SK-N-SH (cell line): Measurements from ENCODE around the gene STAMBP. TPM values are rescaled to one million over a fixed set of nuclear protein-coding genes. Genes with fewer than 3 reads are reported as not detected.

Experiments used
- CTCF ChIA-PET: fragments of 300-600, 350-600 bp; formaldehyde crosslinking; extraction: SDS; loops from one replicate; lab custom pipeline; 2021; lab: Yijun Ruan, JAX
- POLR2A ChIA-PET: fragments of 350-600 bp; sonication (Branson Sonifier 250); formaldehyde crosslinking; extraction: SDS; loops from one replicate; lab custom pipeline; 2020; ENCODE audit warnings: antibody characterized with exemption, inconsistent platforms; lab: Yijun Ruan, JAX
- DNase-seq: peaks from one replicate; pipeline ENCODE4 v3.0.0; 2012
- H2AFZ ChIP-seq: fragments of 200-600 bp; sonication (generic); 2 replicates; pipeline ENCODE4 v1.8.1; 2016; ENCODE audit warnings: antibody characterized with exemption, mild to moderate bottlenecking, low read depth
- H3F3A ChIP-seq: fragments of 200-600 bp; sonication (generic); replicated peaks from 2 replicates; pipeline ENCODE3; 2016; ENCODE audit warnings: antibody characterized with exemption, mild to moderate bottlenecking; ENCODE audit not compliant: insufficient read depth
- H3K27ac ChIP-seq, 2 experiments: fragments of 200-500 bp in 1 of 2; fragments of 200-600 bp in 1 of 2; sonication (Bioruptor generic) in 1 of 2; sonication (generic), shearing (Covaris generic) in 1 of 2; 2 replicates each; pipeline versions ENCODE4 v1.5.1 to v1.6.1; 2014 to 2016; ENCODE audit warnings: low read depth in 2 of 2, inconsistent platforms in 1 of 2, low read length in 1 of 2, mild to moderate bottlenecking in 1 of 2, mixed read lengths in 1 of 2
- H3K27me3 ChIP-seq: fragments of 200-600 bp; sonication (generic), shearing (Covaris generic); 2 replicates; pipeline ENCODE4 v1.6.1; 2016; ENCODE audit warnings: mixed run types; ENCODE audit not compliant: insufficient read depth
- H3K36me3 ChIP-seq, 2 experiments: fragments of 200-500 bp in 1 of 2; fragments of 200-600 bp in 1 of 2; sonication (Bioruptor generic) in 1 of 2; sonication (generic) in 1 of 2; replicated peaks in 1 of 2; 2 replicates each; pipeline versions ENCODE3 to v1.5.1; 2014 to 2016; ENCODE audit warnings: low read length in 1 of 2, mild to moderate bottlenecking in 1 of 2; ENCODE audit not compliant: insufficient read depth in 2 of 2, control insufficient read depth in 1 of 2
- H3K4me1 ChIP-seq, 2 experiments: fragments of 200-500 bp in 1 of 2; fragments of 200-600 bp in 1 of 2; sonication (Bioruptor generic) in 1 of 2; sonication (generic), shearing (Covaris generic) in 1 of 2; 2 replicates each; pipeline versions ENCODE4 v1.5.1 to v1.6.1; 2014 to 2016; ENCODE audit warnings: low read depth in 1 of 2, low read length in 1 of 2, mixed run types in 1 of 2; ENCODE audit not compliant: insufficient read depth in 2 of 2, control insufficient read depth in 1 of 2
- H3K4me2 ChIP-seq: fragments of 200-600 bp; sonication (generic), shearing (Covaris generic); 2 replicates; pipeline ENCODE4 v1.6.1; 2017; ENCODE audit warnings: mixed run types
- H3K4me3 ChIP-seq, 2 experiments: fragments of 200-500 bp in 1 of 2; fragments of 200-600 bp in 1 of 2; sonication (Bioruptor generic) in 1 of 2; sonication (generic), shearing (Covaris generic) in 1 of 2; 2 replicates each; pipeline versions ENCODE4 v1.5.1 to v1.8.1; 2014 to 2016; ENCODE audit warnings: low read depth in 2 of 2, inconsistent platforms in 1 of 2, low read length in 1 of 2, mild to moderate bottlenecking in 1 of 2, mixed read lengths in 1 of 2, moderate library complexity in 1 of 2
- H3K79me2 ChIP-seq: fragments of 200-600 bp; sonication (generic); 2 replicates; pipeline ENCODE4 v1.8.1; 2017; ENCODE audit warnings: mild to moderate bottlenecking; ENCODE audit not compliant: insufficient read depth
- H3K9ac ChIP-seq: fragments of 200-600 bp; sonication (generic); 2 replicates; pipeline ENCODE4 v1.6.1; 2017; ENCODE audit warnings: mixed run types
- H3K9me2 ChIP-seq: fragments of 200-600 bp; sonication (generic); 2 replicates; pipeline ENCODE4 v1.6.1; 2017; ENCODE audit warnings: mixed run types
- H3K9me3 ChIP-seq: fragments of 200-600 bp; sonication (generic); 2 replicates; pipeline ENCODE4 v1.6.1; 2017; ENCODE audit warnings: mixed run types, mild to moderate bottlenecking, moderate library complexity
- H4K20me1 ChIP-seq: fragments of 200-600 bp; sonication (generic); 2 replicates; pipeline ENCODE4 v1.6.1; 2017; ENCODE audit warnings: mild to moderate bottlenecking, mixed run types; ENCODE audit not compliant: insufficient read depth
- CHD2 ChIP-seq: fragments of 150-350 bp; IDR thresholded peaks from 2 replicates; pipeline ENCODE4 v1.6.1; 2018; ENCODE audit warnings: low read length; ENCODE audit not compliant: partially characterized antibody
- ELF1 ChIP-seq: IDR thresholded peaks from 2 replicates; pipeline ENCODE4 v1.4.0; 2012
- EZH2phosphoT487 ChIP-seq: fragments of 200-600 bp; sonication (generic); IDR thresholded peaks from 2 replicates; pipeline ENCODE4 v1.6.1; 2017; ENCODE audit warnings: low read depth, mixed run types, mild to moderate bottlenecking, antibody characterized with exemption, moderate library complexity, borderline replicate concordance
- FOSL2 ChIP-seq: IDR thresholded peaks from 2 replicates; pipeline ENCODE4 v1.4.0; 2012; ENCODE audit warnings: low read depth, mild to moderate bottlenecking, moderate library complexity, borderline replicate concordance
- FOXJ3 ChIP-seq: sonication (generic); formaldehyde crosslinking; IDR thresholded peaks from 2 replicates; pipeline ENCODE4 v1.5.1; 2020; ENCODE audit warnings: mild to moderate bottlenecking, missing genetic modification reagents
- JUND ChIP-seq: IDR thresholded peaks from 2 replicates; pipeline ENCODE4 v1.4.0; 2012
- MXI1 ChIP-seq: IDR thresholded peaks from 2 replicates; pipeline ENCODE4 v1.6.1; 2012; ENCODE audit warnings: mild to moderate bottlenecking, low read depth, low read length, improper control_type of control experiment
- NFIC ChIP-seq: IDR thresholded peaks from 2 replicates; pipeline ENCODE4 v1.4.0; 2012; ENCODE audit warnings: borderline replicate concordance
- POLR2AphosphoS5 ChIP-seq: IDR thresholded peaks from 2 replicates; pipeline ENCODE4 v1.6.1; 2012; ENCODE audit warnings: low read depth, low read length
- RAD21 ChIP-seq: IDR thresholded peaks from 2 replicates; pipeline ENCODE4 v1.6.1; 2012; ENCODE audit warnings: mild to moderate bottlenecking, low read length
- RCOR1 ChIP-seq: fragments of 150-350 bp; IDR thresholded peaks from 2 replicates; pipeline ENCODE4 v1.6.1; 2017; ENCODE audit warnings: antibody characterized with exemption, low read length
- RXRA ChIP-seq: IDR thresholded peaks from 2 replicates; pipeline ENCODE4 v1.4.0; 2012; ENCODE audit warnings: low read depth, mild to moderate bottlenecking, borderline replicate concordance
- TAF1 ChIP-seq: IDR thresholded peaks from 2 replicates; pipeline ENCODE4 v1.6.1; 2012; ENCODE audit warnings: low read depth, mild to moderate bottlenecking, low read length, moderate library complexity, borderline replicate concordance
- whole genome bisulfite sequencing: methylation state at CpG from one replicate; pipeline ENCODE4 v1.1.6; 2017; ENCODE audit warnings: low lambda C conversion rate; 5-methylcytosine and 5-hydroxymethylcytosine counted together
- polyA plus RNA-seq, 3 experiments: library from polyadenylated mRNA; depleted of rRNA; stranded (reverse); fragments of >200 nt; gene quantifications; 2 replicates each; pipeline ENCODE4 v1.2.3, GENCODE V29; 2012
- TF ChIP-seq, protein P1 (sequence below): fragments of 150-350 bp; IDR thresholded peaks from 2 replicates; pipeline ENCODE4 v1.6.1; 2016; ENCODE audit warnings: mild to moderate bottlenecking, low read depth, low read length
- TF ChIP-seq, protein P2 (sequence below): IDR thresholded peaks from 2 replicates; pipeline ENCODE4 v1.4.0; 2012; ENCODE audit warnings: low read depth, borderline replicate concordance
- TF ChIP-seq, protein P3 (sequence below): IDR thresholded peaks from 2 replicates; pipeline ENCODE4 v1.6.1; 2012; ENCODE audit warnings: mild to moderate bottlenecking, low read depth, low read length, moderate library complexity
- TF ChIP-seq, protein P4 (sequence below): IDR thresholded peaks from 2 replicates; pipeline ENCODE4; 2012
- TF ChIP-seq, protein P5 (sequence below): IDR thresholded peaks from 2 replicates; pipeline ENCODE4 v1.4.0; 2012; ENCODE audit warnings: low read depth, borderline replicate concordance

Gene STAMBP
- polyA plus RNA-seq, 1 of the 3 experiments (the other 2 are of a cell fraction), result 42.2 TPM

DNA sequence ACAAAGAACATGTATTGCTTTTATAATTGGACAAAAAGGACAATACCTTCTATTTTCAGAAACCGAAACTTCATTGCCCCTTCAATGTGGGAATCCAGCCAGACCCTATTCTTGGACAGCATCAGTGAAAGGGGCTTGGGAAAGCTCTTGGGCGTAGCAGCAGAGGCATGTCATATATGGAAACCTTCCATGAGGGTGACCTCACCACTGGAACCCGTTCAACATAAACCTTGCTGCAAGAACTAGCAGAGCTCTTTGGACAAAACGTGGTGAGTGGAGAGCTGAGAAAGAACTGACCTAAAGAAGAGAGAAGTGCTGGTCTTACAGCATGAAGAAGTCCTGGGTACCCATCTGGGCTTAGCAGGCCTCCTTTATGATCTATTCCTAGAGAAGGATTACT lies 41.3 kb downstream of the STAMBP start:
- Histone ChIP-seq H3K79me2 (no peaks in the 10 kb centered on the region), H3K9me2 (no peaks in the 10 kb centered on the region), H3F3A (no peaks in the 10 kb centered on the region), H3K27ac (peak overlapping the region in 1 of 2 experiments; percentile 34; a peak in 1 of 4 replicates), H3K4me3 (no peak overlapping the region), H3K27me3 (no peaks in the 10 kb centered on the region), H3K9me3 (no peaks in the 10 kb centered on the region), H3K4me1 (no peaks in the 10 kb centered on the region), H3K4me2 (0 out of 2 replicates have a peak overlapping the region, but pooled peaks have one; percentile 2), H3K9ac (no peak overlapping the region), H3K36me3 (peaks cover 18 to 19% of the 10 kb centered on the region in 2 experiments), H2AFZ (no peak overlapping the region), H4K20me1 (no peaks in the 10 kb centered on the region)
- TF ChIP-seq NFIC, result peak; percentile 26; the same call in 1 of the 2 replicates
- no peak for TF ChIP-seq EZH2phosphoT487
- no peak for TF ChIP-seq RAD21
- ChIA-PET POLR2A (no interaction called here), CTCF (no interaction called here)
- 66% methylated on average over 4 of the region's 4 CpGs for WGBS
- DNase-seq, result no peak

DNA sequence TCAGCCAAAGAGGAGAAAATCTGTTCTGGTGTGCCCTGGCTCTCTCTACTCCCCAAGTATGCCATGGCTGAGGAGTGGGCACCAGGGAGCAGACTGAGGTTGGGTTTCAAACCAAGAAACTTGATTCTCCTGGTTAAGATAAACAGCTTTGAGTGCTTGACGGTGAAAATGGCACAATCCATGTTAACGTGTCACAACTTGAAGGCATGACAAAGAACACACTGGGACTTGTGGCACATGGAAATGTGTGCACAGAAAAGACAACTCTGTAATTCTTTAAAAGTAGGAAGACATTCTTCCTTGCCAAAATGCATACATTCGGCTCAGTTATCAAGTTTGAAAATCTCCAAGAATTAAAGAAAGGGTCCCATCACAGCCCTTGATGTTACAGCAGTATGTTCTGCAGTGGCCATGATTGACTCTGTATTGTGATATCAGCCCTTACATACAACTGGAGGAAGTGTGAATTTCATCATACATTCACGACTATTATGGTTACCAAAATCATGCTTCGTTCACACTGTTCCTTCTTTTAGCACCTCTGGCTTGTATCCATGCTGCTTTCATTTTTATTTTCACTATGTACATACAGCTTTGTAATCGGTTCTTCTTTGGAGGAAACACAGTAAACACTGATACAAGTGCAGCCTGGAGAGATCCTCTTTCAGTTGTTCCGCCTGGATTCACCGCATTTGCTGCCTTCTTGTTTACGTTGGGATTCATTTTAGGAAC lies 48.5 kb downstream of the STAMBP start:
- no peak overlapping the region for H2AFZ ChIP-seq
- ChIA-PET CTCF (interaction anchor here (1.0 kb wide), 1 partner anchor 19 kb away, joined by 3 read pairs; no protein-coding TSS in a partner anchor), POLR2A (no interaction called here)
- no peaks in the 10 kb centered on the region for H3F3A ChIP-seq
- H3K9me2 ChIP-seq, result no peaks in the 10 kb centered on the region
- no peak overlapping the region for H3K9ac ChIP-seq
- H3K27me3 ChIP-seq, result no peaks in the 10 kb centered on the region
- no peak overlapping the region for H3K4me3 ChIP-seq
- H4K20me1 ChIP-seq, result no peaks in the 10 kb centered on the region
- H3K36me3 ChIP-seq, result no peaks in the 10 kb centered on the region
- WGBS, result 34% methylated on average over 9 of the region's 9 CpGs
- DNase-seq, result no peak
- no peaks in the 10 kb centered on the region for H3K4me1 ChIP-seq
- H3K9me3 ChIP-seq, result no peaks in the 10 kb centered on the region
- no peaks in the 10 kb centered on the region for H3K79me2 ChIP-seq
- no peak overlapping the region for H3K27ac ChIP-seq
- no peak overlapping the region for H3K4me2 ChIP-seq
- TF ChIP-seq POLR2AphosphoS5, result no peak
- TF ChIP-seq CHD2, result no peak
- TF ChIP-seq RCOR1, result no peak
- TF ChIP-seq FOSL2, result no peak
- TF ChIP-seq MXI1, result no peak
- TF ChIP-seq JUND, result no peak
- no peak for TF ChIP-seq TAF1
- TF ChIP-seq, protein P1, sequence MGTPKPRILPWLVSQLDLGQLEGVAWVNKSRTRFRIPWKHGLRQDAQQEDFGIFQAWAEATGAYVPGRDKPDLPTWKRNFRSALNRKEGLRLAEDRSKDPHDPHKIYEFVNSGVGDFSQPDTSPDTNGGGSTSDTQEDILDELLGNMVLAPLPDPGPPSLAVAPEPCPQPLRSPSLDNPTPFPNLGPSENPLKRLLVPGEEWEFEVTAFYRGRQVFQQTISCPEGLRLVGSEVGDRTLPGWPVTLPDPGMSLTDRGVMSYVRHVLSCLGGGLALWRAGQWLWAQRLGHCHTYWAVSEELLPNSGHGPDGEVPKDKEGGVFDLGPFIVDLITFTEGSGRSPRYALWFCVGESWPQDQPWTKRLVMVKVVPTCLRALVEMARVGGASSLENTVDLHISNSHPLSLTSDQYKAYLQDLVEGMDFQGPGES, result no peak
- no peak for TF ChIP-seq ELF1
- TF ChIP-seq, protein P2, sequence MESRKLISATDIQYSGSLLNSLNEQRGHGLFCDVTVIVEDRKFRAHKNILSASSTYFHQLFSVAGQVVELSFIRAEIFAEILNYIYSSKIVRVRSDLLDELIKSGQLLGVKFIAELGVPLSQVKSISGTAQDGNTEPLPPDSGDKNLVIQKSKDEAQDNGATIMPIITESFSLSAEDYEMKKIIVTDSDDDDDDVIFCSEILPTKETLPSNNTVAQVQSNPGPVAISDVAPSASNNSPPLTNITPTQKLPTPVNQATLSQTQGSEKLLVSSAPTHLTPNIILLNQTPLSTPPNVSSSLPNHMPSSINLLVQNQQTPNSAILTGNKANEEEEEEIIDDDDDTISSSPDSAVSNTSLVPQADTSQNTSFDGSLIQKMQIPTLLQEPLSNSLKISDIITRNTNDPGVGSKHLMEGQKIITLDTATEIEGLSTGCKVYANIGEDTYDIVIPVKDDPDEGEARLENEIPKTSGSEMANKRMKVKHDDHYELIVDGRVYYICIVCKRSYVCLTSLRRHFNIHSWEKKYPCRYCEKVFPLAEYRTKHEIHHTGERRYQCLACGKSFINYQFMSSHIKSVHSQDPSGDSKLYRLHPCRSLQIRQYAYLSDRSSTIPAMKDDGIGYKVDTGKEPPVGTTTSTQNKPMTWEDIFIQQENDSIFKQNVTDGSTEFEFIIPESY, result no peak
- TF ChIP-seq RAD21, result no peak
- TF ChIP-seq, protein P3, sequence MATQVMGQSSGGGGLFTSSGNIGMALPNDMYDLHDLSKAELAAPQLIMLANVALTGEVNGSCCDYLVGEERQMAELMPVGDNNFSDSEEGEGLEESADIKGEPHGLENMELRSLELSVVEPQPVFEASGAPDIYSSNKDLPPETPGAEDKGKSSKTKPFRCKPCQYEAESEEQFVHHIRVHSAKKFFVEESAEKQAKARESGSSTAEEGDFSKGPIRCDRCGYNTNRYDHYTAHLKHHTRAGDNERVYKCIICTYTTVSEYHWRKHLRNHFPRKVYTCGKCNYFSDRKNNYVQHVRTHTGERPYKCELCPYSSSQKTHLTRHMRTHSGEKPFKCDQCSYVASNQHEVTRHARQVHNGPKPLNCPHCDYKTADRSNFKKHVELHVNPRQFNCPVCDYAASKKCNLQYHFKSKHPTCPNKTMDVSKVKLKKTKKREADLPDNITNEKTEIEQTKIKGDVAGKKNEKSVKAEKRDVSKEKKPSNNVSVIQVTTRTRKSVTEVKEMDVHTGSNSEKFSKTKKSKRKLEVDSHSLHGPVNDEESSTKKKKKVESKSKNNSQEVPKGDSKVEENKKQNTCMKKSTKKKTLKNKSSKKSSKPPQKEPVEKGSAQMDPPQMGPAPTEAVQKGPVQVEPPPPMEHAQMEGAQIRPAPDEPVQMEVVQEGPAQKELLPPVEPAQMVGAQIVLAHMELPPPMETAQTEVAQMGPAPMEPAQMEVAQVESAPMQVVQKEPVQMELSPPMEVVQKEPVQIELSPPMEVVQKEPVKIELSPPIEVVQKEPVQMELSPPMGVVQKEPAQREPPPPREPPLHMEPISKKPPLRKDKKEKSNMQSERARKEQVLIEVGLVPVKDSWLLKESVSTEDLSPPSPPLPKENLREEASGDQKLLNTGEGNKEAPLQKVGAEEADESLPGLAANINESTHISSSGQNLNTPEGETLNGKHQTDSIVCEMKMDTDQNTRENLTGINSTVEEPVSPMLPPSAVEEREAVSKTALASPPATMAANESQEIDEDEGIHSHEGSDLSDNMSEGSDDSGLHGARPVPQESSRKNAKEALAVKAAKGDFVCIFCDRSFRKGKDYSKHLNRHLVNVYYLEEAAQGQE, result no peak
- no peak for TF ChIP-seq FOXJ3 (CRISPR knock-in tag)
- TF ChIP-seq RXRA, result no peak
- TF ChIP-seq, protein P4, sequence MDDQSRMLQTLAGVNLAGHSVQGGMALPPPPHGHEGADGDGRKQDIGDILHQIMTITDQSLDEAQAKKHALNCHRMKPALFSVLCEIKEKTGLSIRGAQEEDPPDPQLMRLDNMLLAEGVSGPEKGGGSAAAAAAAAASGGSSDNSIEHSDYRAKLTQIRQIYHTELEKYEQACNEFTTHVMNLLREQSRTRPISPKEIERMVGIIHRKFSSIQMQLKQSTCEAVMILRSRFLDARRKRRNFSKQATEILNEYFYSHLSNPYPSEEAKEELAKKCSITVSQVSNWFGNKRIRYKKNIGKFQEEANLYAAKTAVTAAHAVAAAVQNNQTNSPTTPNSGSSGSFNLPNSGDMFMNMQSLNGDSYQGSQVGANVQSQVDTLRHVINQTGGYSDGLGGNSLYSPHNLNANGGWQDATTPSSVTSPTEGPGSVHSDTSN, result no peak
- TF ChIP-seq, protein P5, sequence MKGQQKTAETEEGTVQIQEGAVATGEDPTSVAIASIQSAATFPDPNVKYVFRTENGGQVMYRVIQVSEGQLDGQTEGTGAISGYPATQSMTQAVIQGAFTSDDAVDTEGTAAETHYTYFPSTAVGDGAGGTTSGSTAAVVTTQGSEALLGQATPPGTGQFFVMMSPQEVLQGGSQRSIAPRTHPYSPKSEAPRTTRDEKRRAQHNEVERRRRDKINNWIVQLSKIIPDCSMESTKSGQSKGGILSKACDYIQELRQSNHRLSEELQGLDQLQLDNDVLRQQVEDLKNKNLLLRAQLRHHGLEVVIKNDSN, result no peak
